Spleen (tissue), 7 donors: ENCODE measurements around the gene RPS26.

ENCODE experiments used
- CTCF ChIP-seq, 11 experiments: fragments of 200-600 bp in 7 of 11; fragments of 450-650 bp in 4 of 11; sonication (generic) in 4 of 11; IDR thresholded peaks in 8 of 11; conservative IDR thresholded peaks in 3 of 11; 1 replicate in 7 of 11; 2 replicates in 4 of 11; pipeline versions ENCODE4 v1.4.0 to v1.8.0; 2016 to 2021; ENCODE audit warnings: antibody characterized with exemption in 11 of 11, inconsistent platforms in 4 of 11, mild to moderate bottlenecking in 1 of 11
- POLR2A ChIP-seq, 3 donors: fragments of 450-650 bp; IDR thresholded peaks; one replicate each; pipeline ENCODE4 v1.5.1; 2017; ENCODE audit warnings: antibody characterized with exemption in 3 of 3, mild to moderate bottlenecking in 1 of 3
- POLR2AphosphoS5 ChIP-seq, 3 donors: sonication (generic); formaldehyde crosslinking; IDR thresholded peaks; one replicate each; pipeline ENCODE4 v1.5.1; 2017; ENCODE audit warnings: antibody characterized with exemption in 3 of 3
- donor health status: DM: no; HTN: no; CAD: no; lungs with moderate emphysema.
- donor health status: DM: no; HTN: no; CAD: no.
- donor health status: DM: no; HTN: no; CAD: no.

- no peak for TF ChIP-seq POLR2A (IDR thresholded peaks at IDR 0.05)
- TF ChIP-seq CTCF (IDR thresholded peaks at IDR 0.05 in 8 of 11, conservative IDR thresholded peaks at IDR 0.05 in 3 of 11) = no peak
- TF ChIP-seq POLR2AphosphoS5 (IDR thresholded peaks at IDR 0.05) = no peak
Observed at GRCh38 chr12:56001487-56002100, 40.1 kb upstream of the RPS26 start.
